PC-9 (cell line): ENCODE results near the gene AIRE. TPM values are rescaled to one million over a fixed set of nuclear protein-coding genes. Genes with fewer than 3 reads are reported as not detected.

Experiments
- BruUV-seq: library from RNA; stranded (reverse); fragments of 400-500 nt; replicated peaks from 2 replicates; lab custom pipeline; 2021; lab: Mats Ljungman, UMichigan
- CTCF ChIA-PET: fragments of 300-600 bp; sonication (Branson Sonifier 250); formaldehyde crosslinking; loops from one replicate; lab custom pipeline; 2022; ENCODE audit warnings: antibody characterized with exemption; lab: Charles Lee
- POLR2A ChIA-PET: fragments of 300-600 bp; sonication (Branson Sonifier 250); formaldehyde crosslinking; loops from one replicate; lab custom pipeline; 2022; ENCODE audit warnings: antibody characterized with exemption; ENCODE audit not compliant: unreplicated experiment; lab: Charles Lee
- DNase-seq, 2 experiments: peaks; one replicate each; pipeline versions ENCODE4 v3.0.0 to v3.0.0-alpha.2; 2015 to 2022; ENCODE audit warnings: mixed read lengths in 1 of 2
- H2AFZ ChIP-seq: fragments of 200-600 bp; sonication (generic); 2 replicates; pipeline ENCODE4 v1.8.1; 2017; ENCODE audit warnings: antibody characterized with exemption
- H3F3A ChIP-seq: fragments of 200-600 bp; sonication (generic); 2 replicates; pipeline ENCODE4 v1.8.1; 2017; ENCODE audit warnings: antibody characterized with exemption, mild to moderate bottlenecking, low read depth; ENCODE audit not compliant: insufficient read depth
- H3K27ac ChIP-seq: fragments of 200-600 bp; sonication (generic); 2 replicates; pipeline ENCODE4 v1.6.1; 2016; ENCODE audit warnings: mixed run types
- H3K27me3 ChIP-seq: fragments of 200-600 bp; sonication (generic); 2 replicates; pipeline ENCODE4 v1.6.1; 2016; ENCODE audit warnings: low read depth, mixed run types; ENCODE audit not compliant: insufficient read depth
- H3K36me3 ChIP-seq: fragments of 200-600 bp; sonication (generic); 2 replicates; pipeline ENCODE4 v1.6.1; 2016; ENCODE audit warnings: low read depth, mixed run types
- H3K4me1 ChIP-seq: fragments of 200-600 bp; sonication (generic); replicated peaks from 2 replicates; pipeline ENCODE4 v1.6.1; 2016; ENCODE audit warnings: mixed run types; ENCODE audit not compliant: insufficient read depth
- H3K4me2 ChIP-seq: fragments of 200-600 bp; sonication (generic); 2 replicates; pipeline ENCODE4 v1.6.1; 2017; ENCODE audit warnings: mixed run types
- H3K4me3 ChIP-seq: fragments of 200-600 bp; sonication (generic); 2 replicates; pipeline ENCODE4 v1.6.1; 2016; ENCODE audit warnings: mixed run types
- H3K79me2 ChIP-seq: fragments of 200-600 bp; sonication (generic); 2 replicates; pipeline ENCODE4 v1.6.1; 2017; ENCODE audit warnings: low read depth, mixed run types
- H3K9me2 ChIP-seq: fragments of 200-600 bp; sonication (generic); 2 replicates; pipeline ENCODE4 v1.8.1; 2017; ENCODE audit warnings: mild to moderate bottlenecking; ENCODE audit not compliant: insufficient read depth
- H3K9me3 ChIP-seq: fragments of 200-600 bp; sonication (generic); 2 replicates; pipeline ENCODE4 v1.8.1; 2016; ENCODE audit warnings: low read depth; ENCODE audit not compliant: insufficient read depth
- H4K20me1 ChIP-seq: fragments of 200-600 bp; sonication (generic); 2 replicates; pipeline ENCODE4 v1.8.1; 2017; ENCODE audit not compliant: insufficient read depth
- EZH2 ChIP-seq: fragments of 200-600 bp; sonication (generic); IDR thresholded peaks from 2 replicates; pipeline ENCODE4 v1.8.0; 2017; ENCODE audit warnings: antibody characterized with exemption, low read depth
- intact Hi-C: fragments of 100-400 bp; cut with micrococcal nuclease; formaldehyde crosslinking; loops from one replicate; pipeline ENCODE4 v1.10.0; 2022; ENCODE audit not compliant: unreplicated experiment
- total RNA-seq: library from RNA; stranded (reverse); gene quantifications from 2 replicates; pipeline ENCODE4 v1.2.3, GENCODE V29; 2021
- TF ChIP-seq, protein P1 (sequence below): fragments of 200-600 bp; sonication (generic); conservative IDR thresholded peaks from 2 replicates; pipeline ENCODE4 v1.6.1; 2017; ENCODE audit warnings: mixed run types, antibody characterized with exemption, mild to moderate bottlenecking, moderate library complexity

The AIRE gene
- total RNA-seq, 1 experiment from 2014 or later, result not detected

DNA sequence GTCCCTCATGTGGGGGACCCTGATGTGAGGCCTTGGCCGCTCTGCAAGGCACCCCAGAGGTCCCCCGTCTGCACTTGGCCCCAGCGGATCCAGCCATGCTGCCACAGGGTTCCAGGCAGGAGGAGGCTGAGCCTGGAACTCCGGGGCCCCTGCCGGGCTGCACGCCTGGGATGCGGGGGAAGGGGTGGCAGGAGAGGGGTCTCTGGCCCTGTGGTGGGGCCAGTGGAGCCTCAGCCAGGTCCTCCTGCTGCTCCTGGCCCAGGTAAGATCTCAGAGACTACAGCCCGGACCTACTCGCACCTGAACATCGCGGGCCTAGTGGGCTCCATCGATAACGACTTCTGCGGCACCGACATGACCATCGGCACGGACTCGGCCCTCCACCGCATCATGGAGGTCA, 27.0 kb downstream of the AIRE start:
- no peaks in the 10 kb centered on the region for H3F3A ChIP-seq
- no peak overlapping the region for H3K27ac ChIP-seq
- H2AFZ ChIP-seq, result no peak overlapping the region
- H3K4me2 ChIP-seq, result no peak overlapping the region
- no peak overlapping the region for H3K4me3 ChIP-seq
- H3K4me1 ChIP-seq, result no peaks in the 10 kb centered on the region
- no peak for DNase-seq
- no peaks in the 10 kb centered on the region for H3K79me2 ChIP-seq
- H3K9me3 ChIP-seq, result no peaks in the 10 kb centered on the region
- ChIA-PET POLR2A (no interaction called here), CTCF (no interaction called here)
- H4K20me1 ChIP-seq, result no peaks in the 10 kb centered on the region
- no peaks in the 10 kb centered on the region for H3K9me2 ChIP-seq
- intact Hi-C loops, result no loop called here
- no TSS peak for BruUV-seq
- no peak for TF ChIP-seq EZH2
- TF ChIP-seq, protein P1, sequence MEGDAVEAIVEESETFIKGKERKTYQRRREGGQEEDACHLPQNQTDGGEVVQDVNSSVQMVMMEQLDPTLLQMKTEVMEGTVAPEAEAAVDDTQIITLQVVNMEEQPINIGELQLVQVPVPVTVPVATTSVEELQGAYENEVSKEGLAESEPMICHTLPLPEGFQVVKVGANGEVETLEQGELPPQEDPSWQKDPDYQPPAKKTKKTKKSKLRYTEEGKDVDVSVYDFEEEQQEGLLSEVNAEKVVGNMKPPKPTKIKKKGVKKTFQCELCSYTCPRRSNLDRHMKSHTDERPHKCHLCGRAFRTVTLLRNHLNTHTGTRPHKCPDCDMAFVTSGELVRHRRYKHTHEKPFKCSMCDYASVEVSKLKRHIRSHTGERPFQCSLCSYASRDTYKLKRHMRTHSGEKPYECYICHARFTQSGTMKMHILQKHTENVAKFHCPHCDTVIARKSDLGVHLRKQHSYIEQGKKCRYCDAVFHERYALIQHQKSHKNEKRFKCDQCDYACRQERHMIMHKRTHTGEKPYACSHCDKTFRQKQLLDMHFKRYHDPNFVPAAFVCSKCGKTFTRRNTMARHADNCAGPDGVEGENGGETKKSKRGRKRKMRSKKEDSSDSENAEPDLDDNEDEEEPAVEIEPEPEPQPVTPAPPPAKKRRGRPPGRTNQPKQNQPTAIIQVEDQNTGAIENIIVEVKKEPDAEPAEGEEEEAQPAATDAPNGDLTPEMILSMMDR, result no peak
- H3K36me3 ChIP-seq, result no peaks in the 10 kb centered on the region
- H3K27me3 ChIP-seq, result no peaks in the 10 kb centered on the region

DNA sequence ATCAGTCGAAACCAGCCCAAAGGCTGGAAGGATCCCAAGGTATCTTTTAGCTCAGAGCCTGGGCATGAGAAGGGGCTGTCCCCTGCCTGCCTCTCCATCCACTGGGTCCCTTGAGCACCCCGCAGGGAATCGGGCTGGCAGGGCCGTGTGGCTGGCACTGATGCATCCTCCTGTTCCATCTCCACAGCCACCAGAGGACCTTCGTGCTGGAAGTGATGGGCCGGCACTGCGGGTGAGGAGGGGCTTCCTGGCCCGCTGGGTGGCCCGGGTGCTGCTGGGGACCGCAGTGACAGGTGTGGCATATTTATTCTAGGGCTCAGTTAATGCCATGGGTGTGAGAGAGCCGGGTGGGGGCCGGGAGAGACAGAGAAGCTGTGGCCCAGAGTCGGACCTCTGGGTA, 27.8 kb downstream of the AIRE start:
- H3K4me3 ChIP-seq, result no peak overlapping the region
- H3K9me3 ChIP-seq, result no peaks in the 10 kb centered on the region
- no peaks in the 10 kb centered on the region for H3F3A ChIP-seq
- CTCF ChIA-PET, result no interaction called here
- H2AFZ ChIP-seq, result no peak overlapping the region
- H3K27me3 ChIP-seq, result no peaks in the 10 kb centered on the region
- H3K9me2 ChIP-seq, result no peaks in the 10 kb centered on the region
- intact Hi-C loops, result no loop called here
- no peaks in the 10 kb centered on the region for H3K4me1 ChIP-seq
- H3K27ac ChIP-seq, result no peak overlapping the region
- no peak for DNase-seq
- no TSS peak for BruUV-seq
- H3K4me2 ChIP-seq, result no peak overlapping the region
- TF ChIP-seq, protein P1, result no peak
- H3K36me3 ChIP-seq, result no peaks in the 10 kb centered on the region
- POLR2A ChIA-PET, result no interaction called here
- H4K20me1 ChIP-seq, result no peaks in the 10 kb centered on the region
- H3K79me2 ChIP-seq, result no peaks in the 10 kb centered on the region

- TF ChIP-seq, protein P1, result no peak
- TF ChIP-seq EZH2, result no peak
- Histone ChIP-seq H2AFZ (no peak overlapping the region), H3K4me2 (no peak overlapping the region), H3K79me2 (no peaks in the 10 kb centered on the region), H4K20me1 (no peaks in the 10 kb centered on the region), H3K4me1 (no peaks in the 10 kb centered on the region), H3K27me3 (no peaks in the 10 kb centered on the region), H3F3A (no peaks in the 10 kb centered on the region), H3K27ac (no peak overlapping the region), H3K4me3 (no peak overlapping the region), H3K9me2 (no peaks in the 10 kb centered on the region), H3K9me3 (no peaks in the 10 kb centered on the region), H3K36me3 (no peaks in the 10 kb centered on the region)
- CTCF ChIA-PET, result no interaction called here
- POLR2A ChIA-PET, result no interaction called here
- intact Hi-C loops, result no loop called here
- BruUV-seq, result no TSS peak
- DNase-seq, result no peak
These were observed 28.5 kb downstream of the AIRE start for GRCh38 chr21:44314128-44314527.
